GM12872 (cell line): Measurements from ENCODE around the gene PCSK5.

Source experiments
- TF ChIP-seq, protein P1 (sequence below): IDR thresholded peaks from 3 replicates; pipeline ENCODE4 v1.5.1; 2011; ENCODE audit warnings: low read depth, mild to moderate bottlenecking, low read length, moderate library complexity; ENCODE audit not compliant: insufficient read depth

The PCSK5 gene

DNA sequence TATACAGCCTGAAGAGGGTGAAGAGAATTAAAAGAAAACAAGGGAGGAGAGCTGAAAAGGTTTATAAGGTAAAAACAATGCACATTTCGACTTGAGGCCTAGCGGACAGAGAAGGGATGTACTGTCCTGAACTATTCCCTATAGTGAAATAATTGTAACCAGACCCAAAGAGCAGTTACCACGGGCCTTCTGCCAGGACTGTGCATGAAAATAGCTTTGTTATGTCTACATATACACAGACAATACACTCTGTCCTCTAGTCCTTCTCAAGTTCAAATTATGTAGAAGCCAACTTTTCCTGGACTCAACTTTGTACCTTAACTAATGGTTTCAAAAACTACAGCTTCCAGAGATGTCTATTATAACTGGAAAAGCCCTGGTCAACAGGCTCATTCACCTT lies 223.7 kb downstream of the PCSK5 start:
- TF ChIP-seq, protein P1, sequence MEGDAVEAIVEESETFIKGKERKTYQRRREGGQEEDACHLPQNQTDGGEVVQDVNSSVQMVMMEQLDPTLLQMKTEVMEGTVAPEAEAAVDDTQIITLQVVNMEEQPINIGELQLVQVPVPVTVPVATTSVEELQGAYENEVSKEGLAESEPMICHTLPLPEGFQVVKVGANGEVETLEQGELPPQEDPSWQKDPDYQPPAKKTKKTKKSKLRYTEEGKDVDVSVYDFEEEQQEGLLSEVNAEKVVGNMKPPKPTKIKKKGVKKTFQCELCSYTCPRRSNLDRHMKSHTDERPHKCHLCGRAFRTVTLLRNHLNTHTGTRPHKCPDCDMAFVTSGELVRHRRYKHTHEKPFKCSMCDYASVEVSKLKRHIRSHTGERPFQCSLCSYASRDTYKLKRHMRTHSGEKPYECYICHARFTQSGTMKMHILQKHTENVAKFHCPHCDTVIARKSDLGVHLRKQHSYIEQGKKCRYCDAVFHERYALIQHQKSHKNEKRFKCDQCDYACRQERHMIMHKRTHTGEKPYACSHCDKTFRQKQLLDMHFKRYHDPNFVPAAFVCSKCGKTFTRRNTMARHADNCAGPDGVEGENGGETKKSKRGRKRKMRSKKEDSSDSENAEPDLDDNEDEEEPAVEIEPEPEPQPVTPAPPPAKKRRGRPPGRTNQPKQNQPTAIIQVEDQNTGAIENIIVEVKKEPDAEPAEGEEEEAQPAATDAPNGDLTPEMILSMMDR: no peak

DNA sequence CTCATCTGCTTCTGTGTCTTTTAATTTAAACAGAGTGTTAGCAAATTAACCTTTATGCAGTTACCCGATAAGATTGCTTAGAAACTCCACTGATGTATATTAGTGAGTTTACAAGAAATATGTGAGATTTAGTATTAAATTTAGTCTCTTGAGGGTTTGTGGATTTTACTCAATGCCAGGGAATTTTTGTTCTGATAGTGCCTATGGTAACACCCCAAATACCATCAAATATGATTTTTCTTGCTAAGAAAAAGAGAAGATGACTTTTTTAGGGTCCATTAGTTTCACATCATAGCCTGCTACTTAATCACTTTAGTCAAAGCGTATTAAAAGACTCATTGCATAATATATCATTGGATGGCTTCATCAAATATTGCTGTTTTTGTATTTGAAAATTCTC lies 224.9 kb downstream of the PCSK5 start:
- TF ChIP-seq, protein P1: no peak

DNA sequence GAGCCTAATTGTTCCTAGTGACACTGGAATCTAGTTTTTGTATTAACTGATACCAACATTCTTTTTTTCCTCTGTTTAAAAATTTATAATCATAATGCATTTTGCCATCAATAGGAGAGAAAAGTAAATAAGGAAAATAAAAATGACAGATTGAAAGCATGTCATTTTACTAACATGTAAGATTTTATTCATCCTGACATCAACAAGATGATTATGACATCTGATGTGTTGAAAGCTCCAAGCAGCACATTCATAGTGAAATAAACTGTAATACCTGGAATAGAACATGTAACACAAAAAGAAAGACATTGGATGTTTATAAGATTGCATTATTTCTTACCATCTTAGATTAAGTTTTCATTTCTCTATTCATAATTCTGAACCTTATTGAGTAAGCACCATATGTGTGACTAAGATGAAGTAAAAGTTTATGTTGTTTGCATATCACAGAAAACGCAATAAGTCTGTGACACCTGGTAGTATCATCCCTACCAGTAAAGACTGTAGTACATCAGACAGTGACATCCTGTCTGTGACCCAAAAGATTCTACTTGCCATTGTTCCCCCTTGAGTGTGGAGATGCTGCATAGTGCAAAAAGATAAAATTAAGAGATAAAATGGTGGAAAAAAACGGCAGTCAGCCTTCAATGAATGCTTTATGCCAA lies 225.6 kb downstream of the PCSK5 start:
- TF ChIP-seq, protein P1: no peak

DNA sequence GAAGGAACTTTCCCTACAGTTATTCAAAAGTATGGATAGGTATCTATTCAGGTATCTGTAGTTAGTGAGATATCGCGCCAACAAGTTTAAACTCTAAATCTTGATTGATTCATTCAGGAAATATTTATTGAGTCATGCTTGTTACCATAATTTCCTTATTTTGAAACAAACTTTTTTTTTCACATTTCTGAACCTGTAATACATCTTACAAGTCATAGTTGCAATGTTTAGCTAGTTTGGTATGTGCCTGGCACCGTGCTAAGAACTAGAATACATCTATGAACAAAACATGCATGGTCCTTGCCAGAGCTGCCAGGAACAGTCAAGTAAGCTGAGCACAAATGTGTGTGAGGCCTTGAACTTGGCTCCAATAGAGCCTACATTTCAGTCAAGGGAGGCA lies 226.4 kb downstream of the PCSK5 start:
- TF ChIP-seq, protein P1: no peak

DNA sequence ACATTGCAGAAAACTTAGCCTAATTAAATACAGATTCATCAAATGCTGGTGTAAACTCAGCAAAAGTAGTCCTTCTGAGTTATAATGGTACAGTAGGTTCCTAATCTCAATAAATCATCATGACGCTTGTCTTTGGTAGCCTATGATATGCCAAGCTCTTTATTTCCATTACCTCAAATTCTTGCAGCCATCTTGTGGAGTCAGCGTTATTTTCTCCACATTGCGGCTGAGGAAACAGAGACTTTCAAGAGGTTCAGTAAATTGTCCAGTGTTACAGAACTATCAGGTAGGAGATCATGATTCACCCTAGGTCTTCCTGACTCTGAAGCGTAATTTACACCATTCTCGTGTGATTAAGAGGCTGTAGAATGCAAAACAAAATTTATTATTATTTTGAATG lies 237.2 kb downstream of the PCSK5 start:
- TF ChIP-seq, protein P1: no peak

DNA sequence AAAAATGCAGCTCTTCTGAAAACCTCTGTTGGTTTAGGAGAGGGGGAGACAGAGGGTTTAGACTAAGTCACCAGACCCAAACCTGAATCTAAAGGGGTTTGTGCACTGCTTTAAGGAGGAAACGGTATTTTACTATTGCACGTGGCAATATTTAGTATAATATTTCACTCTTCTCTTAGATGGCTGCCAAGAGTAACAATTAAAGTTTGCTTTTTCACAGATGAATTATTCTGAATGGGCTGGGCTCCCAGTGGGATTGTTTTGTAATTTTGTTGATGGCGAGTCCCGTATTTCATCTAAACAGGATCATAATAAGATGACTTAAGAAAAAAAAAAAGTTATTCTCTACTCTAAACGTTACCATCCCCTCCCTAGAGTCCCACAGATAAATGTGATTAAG lies 245.4 kb downstream of the PCSK5 start:
- TF ChIP-seq, protein P1: no peak

DNA sequence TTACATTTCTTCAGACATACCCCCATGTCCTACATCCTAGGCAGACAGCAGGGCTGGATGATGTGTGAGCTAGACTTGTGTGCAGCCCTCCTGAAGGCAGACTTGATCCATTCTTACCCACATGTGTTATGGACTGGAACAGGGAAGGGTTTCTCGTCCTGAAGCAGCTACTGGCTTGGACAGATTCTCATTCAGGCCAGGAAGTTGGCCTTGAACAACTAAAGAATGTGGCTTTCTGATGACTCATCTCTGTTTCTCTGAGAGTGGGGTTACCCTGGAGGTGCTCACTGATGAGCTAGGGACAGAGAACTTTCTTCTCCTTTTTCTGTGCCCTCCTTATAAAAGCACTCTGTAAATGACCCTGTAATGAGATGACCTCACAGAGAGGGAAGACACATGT lies 246.5 kb downstream of the PCSK5 start:
- TF ChIP-seq, protein P1: no peak
